Central memory CD8-positive, alpha-beta T cell (primary cell): ENCODE results near the gene PTPRF.

Experiments
- ATAC-seq: fragments of 150-1000 bp; cut with Tn5 transposase; replicated peaks from 2 replicates; pipeline ENCODE4 v1.10.0; 2022; ENCODE audit warnings: mild to moderate bottlenecking, moderate FRiP score, moderate number of reproducible peaks; ENCODE audit not compliant: poor library complexity, severe bottlenecking; ENCODE audit errors: extremely low read depth
- DNase-seq, 2 donors: peaks; one replicate each; pipeline ENCODE4 v3.0.0; 2021; ENCODE audit warnings: low spot score in 2 of 2
- H3K27ac Mint-ChIP-seq: one replicate; pipeline ENCODE4 v1.8.0; 2022; ENCODE audit warnings: low read depth, mild to moderate bottlenecking, moderate library complexity, mixed read lengths
- H3K27me3 Mint-ChIP-seq: one replicate; pipeline ENCODE4 v1.8.0; 2022; ENCODE audit warnings: mixed read lengths
- H3K36me3 Mint-ChIP-seq: one replicate; pipeline ENCODE4 v1.8.0; 2022; ENCODE audit warnings: mild to moderate bottlenecking, moderate library complexity, mixed read lengths; ENCODE audit not compliant: insufficient read depth
- H3K4me1 Mint-ChIP-seq: one replicate; pipeline ENCODE4 v1.8.0; 2022; ENCODE audit warnings: mixed read lengths
- H3K4me3 Mint-ChIP-seq: one replicate; pipeline ENCODE4 v1.8.0; 2022; ENCODE audit warnings: mild to moderate bottlenecking, moderate library complexity, mixed read lengths
- H3K9me3 Mint-ChIP-seq: one replicate; pipeline ENCODE4 v1.8.0; 2022; ENCODE audit warnings: mixed read lengths

The PTPRF gene

GRCh38 chr1:43521078-43521477, 9.6 kb upstream of the PTPRF start:
- Mint-ChIP-seq H3K9me3 (no peaks in the 10 kb centered on the region), H3K27me3 (peaks cover 69% of the 10 kb centered on the region), H3K4me3 (no peak overlapping the region), H3K36me3 (peaks cover 2% of the 10 kb centered on the region), H3K27ac (no peak overlapping the region), H3K4me1 (no peaks in the 10 kb centered on the region)
- ATAC-seq (no peak), DNase-seq (no peak)

DNA sequence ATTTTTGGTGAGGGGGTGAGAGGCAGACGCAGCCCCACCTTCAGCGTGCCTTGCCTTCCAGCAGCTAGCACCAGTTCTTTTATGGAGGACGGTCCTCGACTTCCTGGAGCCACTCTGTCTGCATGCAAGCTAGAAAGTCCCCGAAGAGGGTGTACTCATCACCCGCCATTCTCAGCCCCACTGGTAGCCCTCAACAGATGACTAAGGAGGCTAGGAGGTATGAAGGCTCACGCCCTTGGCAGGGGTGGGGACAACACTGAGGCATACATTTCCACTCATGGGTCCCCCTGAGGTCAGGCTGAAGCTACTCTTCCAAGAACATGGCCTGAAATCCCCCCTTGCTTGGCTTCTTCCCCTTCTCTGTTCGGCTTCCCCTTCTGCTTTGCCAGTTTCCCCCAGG, 8.9 kb upstream of the PTPRF start:
- H3K4me3 Mint-ChIP-seq, result no peak overlapping the region
- H3K27me3 Mint-ChIP-seq, result peaks cover 69% of the 10 kb centered on the region
- H3K9me3 Mint-ChIP-seq, result no peaks in the 10 kb centered on the region
- DNase-seq (no peak), ATAC-seq (no peak)
- no peaks in the 10 kb centered on the region for H3K4me1 Mint-ChIP-seq
- no peak overlapping the region for H3K27ac Mint-ChIP-seq
- peaks cover under 1% of the 10 kb centered on the region for H3K36me3 Mint-ChIP-seq

- Mint-ChIP-seq H3K27me3 (peaks cover 71% of the 10 kb centered on the region), H3K36me3 (no peaks in the 10 kb centered on the region), H3K9me3 (no peaks in the 10 kb centered on the region), H3K4me3 (no peak overlapping the region), H3K27ac (no peak overlapping the region), H3K4me1 (no peaks in the 10 kb centered on the region)
- DNase-seq (no peak), ATAC-seq (no peak)
Observed at GRCh38 chr1:43522431-43522775, 8.3 kb upstream of the PTPRF start.

- no peak for ATAC-seq
- peaks cover 76% of the 10 kb centered on the region for H3K27me3 Mint-ChIP-seq
- DNase-seq, result no peak
Observed at GRCh38 chr1:43522776-43523480, 7.8 kb upstream of the PTPRF start.

GRCh38 chr1:43524804-43525203, 5.9 kb upstream of the PTPRF start:
- no peaks in the 10 kb centered on the region for H3K36me3 Mint-ChIP-seq
- H3K9me3 Mint-ChIP-seq, result no peaks in the 10 kb centered on the region
- peaks cover 6% of the 10 kb centered on the region for H3K4me1 Mint-ChIP-seq
- no peak overlapping the region for H3K4me3 Mint-ChIP-seq
- no peak overlapping the region for H3K27ac Mint-ChIP-seq
- peaks cover 78% of the 10 kb centered on the region for H3K27me3 Mint-ChIP-seq
- ATAC-seq (no peak), DNase-seq (no peak)

More at GRCh38 chr1:43522776-43523480, 7.8 kb upstream of the PTPRF start:
- no peaks in the 10 kb centered on the region for H3K9me3 Mint-ChIP-seq
- H3K36me3 Mint-ChIP-seq, result no peaks in the 10 kb centered on the region
- no peak overlapping the region for H3K27ac Mint-ChIP-seq
- no peak overlapping the region for H3K4me3 Mint-ChIP-seq
- H3K4me1 Mint-ChIP-seq, result no peaks in the 10 kb centered on the region

GRCh38 chr1:43526002-43526401, 4.7 kb upstream of the PTPRF start:
- Mint-ChIP-seq H3K4me1 (peaks cover 16% of the 10 kb centered on the region), H3K27me3 (peaks cover 77% of the 10 kb centered on the region)
- DNase-seq, result no peak

GRCh38 chr1:43527111-43527878, 3.4 kb upstream of the PTPRF start:
- H3K9me3 Mint-ChIP-seq, result no peaks in the 10 kb centered on the region
- H3K27ac Mint-ChIP-seq, result no peak overlapping the region
- ATAC-seq (no peak), DNase-seq (no peak)
- peaks cover 3% of the 10 kb centered on the region for H3K36me3 Mint-ChIP-seq
- H3K4me3 Mint-ChIP-seq, result no peak overlapping the region
- H3K27me3 Mint-ChIP-seq, result peaks cover 73% of the 10 kb centered on the region
- peaks cover 23% of the 10 kb centered on the region for H3K4me1 Mint-ChIP-seq

More at GRCh38 chr1:43526002-43526401, 4.7 kb upstream of the PTPRF start:
- ATAC-seq, result no peak
- H3K27ac Mint-ChIP-seq, result no peak overlapping the region
- H3K4me3 Mint-ChIP-seq, result no peak overlapping the region
- no peaks in the 10 kb centered on the region for H3K9me3 Mint-ChIP-seq
- H3K36me3 Mint-ChIP-seq, result peaks cover 3% of the 10 kb centered on the region

DNA sequence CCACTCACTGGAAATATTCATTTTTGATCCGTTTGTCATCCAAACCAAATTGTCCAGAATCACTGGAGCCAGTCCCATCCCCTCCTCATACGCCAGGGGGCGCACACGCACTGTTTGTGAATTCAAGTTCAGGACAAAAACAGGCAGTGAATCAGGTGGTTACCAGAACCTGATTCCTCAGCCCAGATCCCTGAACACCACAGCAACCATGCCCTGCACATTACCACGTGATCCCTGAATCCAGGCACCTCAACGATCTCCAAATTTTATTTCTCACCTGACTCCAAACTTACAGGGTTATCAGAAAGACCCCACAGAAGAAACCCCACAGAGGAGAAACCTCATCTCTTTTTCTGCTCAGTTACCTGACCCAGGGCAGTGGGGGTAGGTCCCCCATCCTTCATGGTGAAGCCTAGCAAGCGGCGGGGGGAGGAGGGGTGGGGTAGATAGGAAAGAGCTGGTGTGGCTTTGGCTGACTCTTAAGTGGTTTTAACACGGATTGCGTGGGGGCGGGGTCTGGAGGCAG, 1.4 kb upstream of the PTPRF start:
- Mint-ChIP-seq H3K4me1 (peaks cover 23% of the 10 kb centered on the region), H3K9me3 (no peaks in the 10 kb centered on the region), H3K27ac (no peak overlapping the region), H3K36me3 (peaks cover 3% of the 10 kb centered on the region), H3K4me3 (no peak overlapping the region), H3K27me3 (peaks cover 73% of the 10 kb centered on the region)
- ATAC-seq, result peak; percentile 59
- DNase-seq, result peak; percentile 62 to 73

DNA sequence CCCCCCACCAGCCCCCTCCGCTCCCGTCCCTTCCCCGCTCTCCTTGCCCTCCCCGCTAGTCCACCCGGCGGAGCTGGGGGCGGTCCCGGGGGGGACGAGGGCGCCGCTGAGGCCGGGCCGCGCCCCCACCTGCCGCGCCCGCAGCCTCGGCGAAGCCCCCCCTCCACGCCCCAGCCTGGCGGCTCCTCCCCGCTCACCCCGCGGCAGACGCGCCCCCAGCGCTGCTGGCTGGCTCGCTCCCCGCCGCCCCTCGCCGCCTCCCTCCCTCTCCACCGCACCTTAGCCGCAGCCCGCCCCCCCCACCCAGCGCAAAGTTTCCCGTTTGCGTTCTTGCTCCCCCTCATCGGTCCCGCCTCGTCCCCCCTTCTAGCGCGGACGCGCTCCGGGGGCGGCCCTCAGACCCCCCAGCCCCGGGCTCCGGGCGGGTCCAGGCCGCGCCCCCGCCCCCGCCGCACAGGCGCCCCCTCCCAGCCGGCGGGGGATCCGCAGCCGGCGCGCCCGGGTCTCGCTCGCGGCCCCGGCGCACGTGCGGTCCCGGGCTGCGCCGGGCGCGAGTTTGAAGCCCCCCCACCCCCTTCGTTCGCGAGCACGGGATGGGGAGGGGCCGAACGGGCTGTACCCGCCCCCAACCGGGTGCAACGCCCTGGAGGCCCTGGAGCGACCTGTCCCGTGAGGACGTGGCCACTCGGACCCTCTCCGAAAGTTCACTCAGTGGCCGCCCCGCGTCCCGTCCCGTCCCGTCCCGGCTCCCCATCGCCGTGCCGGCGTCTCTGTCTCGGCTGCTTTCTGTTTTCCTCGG, 623 bp downstream of the PTPRF start:
- Mint-ChIP-seq H3K4me3 (peak overlapping the region; percentile 91), H3K4me1 (peaks cover 23% of the 10 kb centered on the region), H3K27me3 (peaks cover 60% of the 10 kb centered on the region), H3K36me3 (peaks cover 3% of the 10 kb centered on the region), H3K9me3 (no peaks in the 10 kb centered on the region), H3K27ac (peak overlapping the region; percentile 59)
- no peak for DNase-seq
- peak; percentile 39 for ATAC-seq

GRCh38 chr1:43531906-43532584, 1.4 kb downstream of the PTPRF start:
- peak overlapping the region; percentile 59 for H3K27ac Mint-ChIP-seq
- peaks cover 60% of the 10 kb centered on the region for H3K27me3 Mint-ChIP-seq
- H3K9me3 Mint-ChIP-seq, result no peaks in the 10 kb centered on the region
- peaks cover 3% of the 10 kb centered on the region for H3K36me3 Mint-ChIP-seq
- H3K4me1 Mint-ChIP-seq, result peaks cover 23% of the 10 kb centered on the region
- no peak for ATAC-seq
- DNase-seq, result no peak
- H3K4me3 Mint-ChIP-seq, result peak overlapping the region; percentile 91

DNA sequence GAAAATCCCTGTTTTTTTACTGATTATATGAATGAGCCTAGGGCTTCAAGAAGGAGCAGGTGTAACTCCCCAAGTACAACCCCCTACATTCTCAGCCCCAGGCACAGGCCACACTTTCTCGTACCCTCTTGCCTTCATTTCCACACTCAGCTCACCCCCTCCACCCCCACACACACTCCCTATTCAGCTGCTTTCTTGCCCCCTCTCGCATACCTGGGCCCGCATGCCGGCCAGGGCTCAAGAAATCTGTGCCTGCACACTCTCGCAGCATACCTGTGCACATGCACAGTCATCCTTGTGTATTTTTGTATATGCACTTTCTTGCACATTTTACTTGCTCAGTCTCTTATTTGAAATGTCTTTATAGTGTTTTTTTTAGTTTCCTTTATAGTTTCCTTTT, 2.0 kb downstream of the PTPRF start:
- Mint-ChIP-seq H3K36me3 (peaks cover 3% of the 10 kb centered on the region), H3K27ac (no peak overlapping the region), H3K4me3 (peak overlapping the region; percentile 91), H3K4me1 (peaks cover 23% of the 10 kb centered on the region), H3K9me3 (no peaks in the 10 kb centered on the region), H3K27me3 (peaks cover 55% of the 10 kb centered on the region)
- no peak for DNase-seq
- ATAC-seq, result no peak

- peaks cover 23% of the 10 kb centered on the region for H3K4me1 Mint-ChIP-seq
- DNase-seq (no peak), ATAC-seq (no peak)
- no peak overlapping the region for H3K4me3 Mint-ChIP-seq
- H3K9me3 Mint-ChIP-seq, result no peaks in the 10 kb centered on the region
- H3K36me3 Mint-ChIP-seq, result peaks cover 3% of the 10 kb centered on the region
- H3K27me3 Mint-ChIP-seq, result peaks cover 49% of the 10 kb centered on the region
- no peak overlapping the region for H3K27ac Mint-ChIP-seq
Observed at GRCh38 chr1:43533584-43533983, 2.9 kb downstream of the PTPRF start.
